ENCODE results near the gene CLCN1. TPM values are rescaled to one million over a fixed set of nuclear protein-coding genes. Genes with fewer than 3 reads are reported as not detected.

The CLCN1 gene
- total and polyA plus RNA-seq, 10 of the 15 experiments (the other 5 are each of a cell fraction or from before 2014, with no cell fraction given): 0.30 TPM; not detected in 9

DNA sequence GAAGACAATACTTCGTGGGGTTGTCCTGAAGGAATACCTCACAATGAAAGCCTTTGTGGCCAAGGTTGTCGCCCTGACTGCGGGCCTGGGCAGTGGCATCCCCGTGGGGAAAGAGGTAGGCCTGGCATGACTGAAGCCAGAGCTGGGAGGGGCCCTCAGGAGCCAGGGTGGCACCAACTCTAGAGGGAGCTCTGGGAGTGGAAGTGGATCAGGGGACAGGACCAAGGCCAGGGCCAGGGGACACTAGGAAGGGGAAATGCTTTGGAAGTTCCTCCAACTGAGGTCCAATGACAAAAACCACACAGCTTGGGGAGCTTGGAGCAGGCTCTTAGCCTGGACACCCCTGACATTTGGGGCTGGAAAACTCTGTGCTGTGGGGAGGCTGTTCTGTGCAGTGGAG lies 5.8 kb downstream of the CLCN1 start:
- ChIA-PET RAD21 (ENCODE audit: unreplicated experiment) (no interaction called here), CTCF (interaction anchor here (0.7 to 1.0 kb wide), 3 partner anchors 81 to 806 kb away, joined by 3 to 4 read pairs (median 4); no protein-coding TSS in a partner anchor), SMC1A (ENCODE audit: uncharacterized antibody, unreplicated experiment) (interaction anchor here (1.1 kb wide), 1 partner anchor 16 kb away, joined by 3 read pairs; no protein-coding TSS in a partner anchor), POLR2A (no interaction called here)
- BruUV-seq (replicated peaks): no TSS peak
- ATAC-seq: peak; percentile 47; the same call in 2 of the 3 replicates
- intact Hi-C loops (cut with micrococcal nuclease; ENCODE audit: unreplicated experiment) (no loop called here), in situ Hi-C loops (cut with MboI) (no loop called here)
- Histone ChIP-seq H3K79me2 (ENCODE audit: control insufficient read depth, insufficient read depth, low read length) (no peaks in the 10 kb centered on the region), H2AFZ (ENCODE audit: control insufficient read depth, low read depth, low read length) (no peak overlapping the region), H4K20me1 (ENCODE audit: control insufficient read depth, insufficient read depth) (no peaks in the 10 kb centered on the region), H3K4me1 (ENCODE audit: control insufficient read depth, insufficient read depth, low read length) (peaks cover 10% of the 10 kb centered on the region; the same call in 1 of the 2 replicates), H3K4me3 (no peak overlapping the region), H3K9me3 (replicated peaks; ENCODE audit: control insufficient read depth, insufficient read depth, low read length) (no peaks in the 10 kb centered on the region), H3K27me3 (replicated peaks in 1 of 2; ENCODE audit: control insufficient read depth in 2 of 2, insufficient read depth in 2 of 2, low read length in 1 of 2) (no peaks in the 10 kb centered on the region), H3K36me3 (ENCODE audit: control insufficient read depth in 2 of 2, insufficient read depth in 2 of 2, low read length in 1 of 2) (no peaks in the 10 kb centered on the region), H3K27ac (ENCODE audit: control insufficient read depth, insufficient read depth) (no peak overlapping the region), H3K9ac (ENCODE audit: control insufficient read depth, insufficient read depth, low read length) (no peak overlapping the region), H3K4me2 (ENCODE audit: control insufficient read depth, insufficient read depth) (no peak overlapping the region)
- TF ChIP-seq, protein P1, sequence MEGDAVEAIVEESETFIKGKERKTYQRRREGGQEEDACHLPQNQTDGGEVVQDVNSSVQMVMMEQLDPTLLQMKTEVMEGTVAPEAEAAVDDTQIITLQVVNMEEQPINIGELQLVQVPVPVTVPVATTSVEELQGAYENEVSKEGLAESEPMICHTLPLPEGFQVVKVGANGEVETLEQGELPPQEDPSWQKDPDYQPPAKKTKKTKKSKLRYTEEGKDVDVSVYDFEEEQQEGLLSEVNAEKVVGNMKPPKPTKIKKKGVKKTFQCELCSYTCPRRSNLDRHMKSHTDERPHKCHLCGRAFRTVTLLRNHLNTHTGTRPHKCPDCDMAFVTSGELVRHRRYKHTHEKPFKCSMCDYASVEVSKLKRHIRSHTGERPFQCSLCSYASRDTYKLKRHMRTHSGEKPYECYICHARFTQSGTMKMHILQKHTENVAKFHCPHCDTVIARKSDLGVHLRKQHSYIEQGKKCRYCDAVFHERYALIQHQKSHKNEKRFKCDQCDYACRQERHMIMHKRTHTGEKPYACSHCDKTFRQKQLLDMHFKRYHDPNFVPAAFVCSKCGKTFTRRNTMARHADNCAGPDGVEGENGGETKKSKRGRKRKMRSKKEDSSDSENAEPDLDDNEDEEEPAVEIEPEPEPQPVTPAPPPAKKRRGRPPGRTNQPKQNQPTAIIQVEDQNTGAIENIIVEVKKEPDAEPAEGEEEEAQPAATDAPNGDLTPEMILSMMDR (IDR thresholded peaks at IDR 0.05 in 2 of 3, conservative IDR thresholded peaks at IDR 0.05 in 1 of 3; ENCODE audit: control insufficient read depth in 2 of 3, extremely low read depth in 1 of 3, insufficient read depth in 1 of 3, low read depth in 3 of 3, low read length in 3 of 3): peak in 2 of 3 experiments; percentile 12; a peak in 1 of 6 replicates
- no peak for TF ChIP-seq SP1 (IDR thresholded peaks at IDR 0.05; ENCODE audit: low read depth, low read length)
- no peak for FAIRE-seq
- no peak for DNase-seq (ENCODE audit: low read depth, low spot score)
- 32% methylated on average over 4 of the region's 4 CpGs for WGBS (ENCODE audit: insufficient coverage, insufficient replicate concordance, low lambda C conversion rate, missing lambda C conversion rate)

DNA sequence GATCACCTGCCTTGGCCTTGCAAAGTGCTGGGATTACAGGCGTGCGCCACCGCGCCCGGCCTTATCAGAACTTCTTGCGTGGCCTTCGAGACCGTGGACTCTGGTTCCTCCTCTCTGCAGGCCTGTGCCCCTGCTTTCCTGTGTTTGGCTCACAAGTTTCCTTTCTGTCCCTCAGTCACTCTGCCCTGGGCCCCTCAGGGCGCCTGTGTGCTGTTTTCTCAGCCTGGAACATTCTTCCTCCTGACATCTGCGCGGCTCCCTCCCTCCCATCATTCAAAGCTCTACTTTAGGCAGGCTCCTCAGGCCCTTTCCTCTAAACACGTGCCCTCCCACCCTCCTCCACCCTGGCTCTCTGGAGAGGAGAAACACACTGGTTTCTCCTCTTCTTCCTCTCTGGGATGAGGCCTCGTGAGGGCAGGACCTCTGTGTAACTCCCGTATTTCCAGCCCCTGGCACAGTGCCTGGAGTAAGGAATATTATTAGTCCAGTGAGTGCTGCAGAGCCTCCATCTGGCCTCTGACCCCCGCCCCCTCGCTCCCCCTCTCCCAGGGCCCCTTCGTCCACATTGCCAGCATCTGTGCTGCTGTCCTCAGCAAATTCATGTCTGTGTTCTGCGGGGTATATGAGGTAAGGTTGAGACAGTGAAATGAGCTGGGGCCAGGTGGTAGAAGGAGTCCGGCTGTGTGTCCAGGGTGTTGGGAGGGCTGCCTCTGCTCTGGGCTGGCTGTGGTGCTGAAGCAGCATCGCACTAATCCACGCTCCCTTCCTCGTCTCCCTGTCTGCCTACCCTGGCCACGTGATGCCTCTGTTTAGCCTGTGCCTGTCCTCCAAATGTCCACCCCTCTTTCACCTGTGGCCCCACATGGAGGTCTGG lies 7.1 kb downstream of the CLCN1 start:
- no peaks in the 10 kb centered on the region for H3K27me3 ChIP-seq (replicated peaks in 1 of 2; ENCODE audit: control insufficient read depth in 2 of 2, insufficient read depth in 2 of 2, low read length in 1 of 2)
- WGBS (ENCODE audit: insufficient coverage, insufficient replicate concordance, low lambda C conversion rate, missing lambda C conversion rate): 63% methylated on average over 21 of the region's 23 CpGs
- POLR2A ChIA-PET: no interaction called here
- no peak overlapping the region for H3K4me3 ChIP-seq
- no peak for DNase-seq (ENCODE audit: low read depth, low spot score)
- no peaks in the 10 kb centered on the region for H3K36me3 ChIP-seq (ENCODE audit: control insufficient read depth in 2 of 2, insufficient read depth in 2 of 2, low read length in 1 of 2)
- no peaks in the 10 kb centered on the region for H3K9me3 ChIP-seq (replicated peaks; ENCODE audit: control insufficient read depth, insufficient read depth, low read length)
- CTCF ChIA-PET: no interaction called here
- H4K20me1 ChIP-seq (ENCODE audit: control insufficient read depth, insufficient read depth): no peaks in the 10 kb centered on the region
- no peak overlapping the region for H3K27ac ChIP-seq (ENCODE audit: control insufficient read depth, insufficient read depth)
- peaks cover 10% of the 10 kb centered on the region; the same call in 1 of the 2 replicates for H3K4me1 ChIP-seq (ENCODE audit: control insufficient read depth, insufficient read depth, low read length)
- SMC1A ChIA-PET (ENCODE audit: uncharacterized antibody, unreplicated experiment): interaction anchor here (1.1 kb wide), 1 partner anchor 94 kb away, joined by 3 read pairs; no protein-coding TSS in a partner anchor
- intact Hi-C loops (cut with micrococcal nuclease; ENCODE audit: unreplicated experiment) (no loop called here), in situ Hi-C loops (cut with MboI) (no loop called here)
- no peak for ATAC-seq
- BruUV-seq (replicated peaks): no TSS peak
- H3K4me2 ChIP-seq (ENCODE audit: control insufficient read depth, insufficient read depth): no peak overlapping the region
- H2AFZ ChIP-seq (ENCODE audit: control insufficient read depth, low read depth, low read length): no peak overlapping the region
- H3K9ac ChIP-seq (ENCODE audit: control insufficient read depth, insufficient read depth, low read length): no peak overlapping the region
- FAIRE-seq: no peak
- RAD21 ChIA-PET (ENCODE audit: unreplicated experiment): no interaction called here
- H3K79me2 ChIP-seq (ENCODE audit: control insufficient read depth, insufficient read depth, low read length): no peaks in the 10 kb centered on the region
- TF ChIP-seq ETV6 (conservative IDR thresholded peaks at IDR 0.05 in 1 of 2, IDR thresholded peaks at IDR 0.05 in 1 of 2; ENCODE audit: borderline replicate concordance in 1 of 2, low read depth in 1 of 2) (no peak), IKZF2 (IDR thresholded peaks at IDR 0.05) (no peak), CBX5 (IDR thresholded peaks at IDR 0.05; ENCODE audit: low read depth) (no peak), POLR2A (IDR thresholded peaks at IDR 0.05; ENCODE audit: low read depth, low read length) (no peak), NR2C1 (IDR thresholded peaks at IDR 0.05) (no peak), HDAC6 (IDR thresholded peaks at IDR 0.05; ENCODE audit: unreplicated experiment) (no peak), NFXL1 (IDR thresholded peaks at IDR 0.05; ENCODE audit: borderline replicate concordance) (no peak), SP1 (IDR thresholded peaks at IDR 0.05; ENCODE audit: low read depth, low read length) (no peak), CBX3 (IDR thresholded peaks at IDR 0.05; ENCODE audit: borderline replicate concordance, low read depth) (no peak), TARDBP (IDR thresholded peaks at IDR 0.05; ENCODE audit: borderline replicate concordance) (no peak), YBX1 (IDR thresholded peaks at IDR 0.05) (no peak), CHD1 (IDR thresholded peaks at IDR 0.05; ENCODE audit: low read depth, low read length) (no peak)
- TF ChIP-seq, protein P2, sequence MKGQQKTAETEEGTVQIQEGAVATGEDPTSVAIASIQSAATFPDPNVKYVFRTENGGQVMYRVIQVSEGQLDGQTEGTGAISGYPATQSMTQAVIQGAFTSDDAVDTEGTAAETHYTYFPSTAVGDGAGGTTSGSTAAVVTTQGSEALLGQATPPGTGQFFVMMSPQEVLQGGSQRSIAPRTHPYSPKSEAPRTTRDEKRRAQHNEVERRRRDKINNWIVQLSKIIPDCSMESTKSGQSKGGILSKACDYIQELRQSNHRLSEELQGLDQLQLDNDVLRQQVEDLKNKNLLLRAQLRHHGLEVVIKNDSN (IDR thresholded peaks at IDR 0.05; ENCODE audit: borderline replicate concordance, extremely low read length, insufficient read depth, low read depth, low read length): no peak
